Ectodermal cell (in vitro differentiated cells): Measurements from ENCODE around the gene MIA. TPM values are rescaled to one million over a fixed set of nuclear protein-coding genes. Genes with fewer than 3 reads are reported as not detected.
"Not testable (repeated sequence)": the region's sequence is repeated elsewhere in the genome, so short reads cannot be mapped to it uniquely, and the experiment has no call there.

Experiments
- H3K27ac ChIP-seq: 2 replicates; pipeline ENCODE4 v1.7.0; 2013; ENCODE audit warnings: mild to moderate bottlenecking, low read depth, low read length; ENCODE audit not compliant: insufficient read depth, poor library complexity, severe bottlenecking
- H3K27me3 ChIP-seq: 2 replicates; pipeline ENCODE4 v1.7.0; 2013; ENCODE audit warnings: mild to moderate bottlenecking, low read length; ENCODE audit not compliant: insufficient read depth, control insufficient read depth, poor library complexity, severe bottlenecking
- H3K36me3 ChIP-seq: one replicate; pipeline ENCODE4 v1.7.0; 2013; ENCODE audit warnings: low read length; ENCODE audit not compliant: control insufficient read depth, insufficient read depth
- H3K4me1 ChIP-seq: one replicate; pipeline ENCODE4 v1.7.0; 2013; ENCODE audit warnings: low read length; ENCODE audit not compliant: control insufficient read depth, insufficient read depth
- H3K4me3 ChIP-seq: 2 replicates; pipeline ENCODE4 v1.7.0; 2013; ENCODE audit warnings: low read depth, low read length, control low read depth; ENCODE audit not compliant: insufficient read depth
- H3K9me3 ChIP-seq: 2 replicates; pipeline ENCODE4 v1.7.0; 2013; ENCODE audit warnings: mild to moderate bottlenecking, low read length, moderate library complexity; ENCODE audit not compliant: control insufficient read depth
- WGBS, 2 experiments: methylation state at CpG; one replicate each; pipeline ENCODE4 v1.1.7; 2013; ENCODE audit warnings: missing lambda C conversion rate in 2 of 2; 5-methylcytosine and 5-hydroxymethylcytosine counted together
- polyA plus RNA-seq, 4 experiments: library from polyadenylated mRNA; stranded (reverse); fragments of 50-300 nt; gene quantifications; one replicate each; pipeline ENCODE4 v1.2.3, GENCODE V29; 2013

Gene MIA
- polyA plus RNA-seq (2013, experiment 1 of 4), result 1.3 TPM
- 0.85 TPM for polyA plus RNA-seq (2013, experiment 2 of 4)
- polyA plus RNA-seq (2013, experiment 3 of 4), result 1.7 TPM
- polyA plus RNA-seq (2013, experiment 4 of 4), result 2.8 TPM

DNA sequence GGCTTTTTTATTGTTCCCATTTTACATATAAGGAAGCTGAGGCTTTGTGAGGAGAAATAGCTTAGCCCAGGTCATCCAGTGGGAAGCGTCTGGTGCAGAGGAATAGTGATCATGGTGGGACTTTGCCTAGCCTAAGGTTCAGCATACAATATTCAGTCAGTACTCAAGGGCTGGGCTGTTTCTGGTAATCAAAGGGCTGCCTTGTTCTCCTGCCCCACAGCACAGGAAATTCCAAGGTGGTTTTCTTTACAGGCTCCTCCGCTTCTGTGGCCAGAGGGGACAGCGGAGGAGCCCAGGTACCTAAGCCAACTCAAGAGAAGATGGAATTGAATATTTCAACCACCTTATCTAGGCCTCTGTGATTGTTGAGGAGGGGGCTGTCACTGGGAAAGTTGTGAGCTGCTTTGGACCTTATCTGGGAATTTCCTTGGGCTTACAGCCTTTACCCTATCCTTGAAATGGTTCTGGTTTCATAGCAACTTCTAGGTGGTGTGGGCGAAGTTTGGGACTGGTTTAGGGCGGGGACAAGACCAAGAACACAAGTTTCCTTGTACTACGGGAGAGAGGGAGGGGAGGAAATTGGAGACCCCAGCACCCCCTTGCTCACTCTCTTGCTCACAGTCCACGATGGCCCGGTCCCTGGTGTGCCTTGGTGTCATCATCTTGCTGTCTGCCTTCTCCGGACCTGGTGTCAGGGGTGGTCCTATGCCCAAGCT is at the start of gene MIA:
Gene MIA (plus strand): TSS at position 606 of the 716 bp plus-strand sequence. CDS start 22 bp downstream, at position 628.
- Histone ChIP-seq H3K4me3 (no peak within 1 kb of the TSS), H3K27ac (no peak within 1 kb of the TSS), H3K36me3 (no peaks in the 10 kb centered on the region), H3K9me3 (no peaks in the 10 kb centered on the region), H3K4me1 (no peaks in the 10 kb centered on the region), H3K27me3 (no peaks in the 10 kb centered on the region)
- WGBS, 2 experiments, result 84 to 89% methylated on average over 9 of the region's 9 CpGs

- Histone ChIP-seq H3K4me1 (no peaks in the 10 kb centered on the region), H3K36me3 (peaks cover 10% of the 10 kb centered on the region), H3K27me3 (no peaks in the 10 kb centered on the region), H3K9me3 (no peaks in the 10 kb centered on the region), H3K4me3 (no peak overlapping the region), H3K27ac (no peak overlapping the region)
- WGBS, 2 experiments, result 95 to 98% methylated on average over 4 of the region's 4 CpGs
Measured at GRCh38 chr19:40726279-40726678, 49.0 kb upstream of the MIA start.

- 93 to 96% methylated on average over 5 of the region's 5 CpGs for WGBS, 2 experiments
- H3K36me3 ChIP-seq, result peaks cover 20% of the 10 kb centered on the region
- not testable (repeated sequence) for H3K27me3 ChIP-seq, H3K9me3 ChIP-seq, H3K27ac ChIP-seq, H3K4me3 ChIP-seq, H3K4me1 ChIP-seq
Measured at GRCh38 chr19:40730065-40730464, 45.3 kb upstream of the MIA start.

- not testable (repeated sequence) for H3K4me1 ChIP-seq, H3K9me3 ChIP-seq, H3K27ac ChIP-seq, H3K4me3 ChIP-seq, H3K27me3 ChIP-seq
- 90 to 94% methylated on average over 16 of the region's 16 CpGs for whole genome bisulfite sequencing, 2 experiments
- H3K36me3 ChIP-seq, result peaks cover 25% of the 10 kb centered on the region
Measured at GRCh38 chr19:40732304-40732703, 43.0 kb upstream of the MIA start.

DNA sequence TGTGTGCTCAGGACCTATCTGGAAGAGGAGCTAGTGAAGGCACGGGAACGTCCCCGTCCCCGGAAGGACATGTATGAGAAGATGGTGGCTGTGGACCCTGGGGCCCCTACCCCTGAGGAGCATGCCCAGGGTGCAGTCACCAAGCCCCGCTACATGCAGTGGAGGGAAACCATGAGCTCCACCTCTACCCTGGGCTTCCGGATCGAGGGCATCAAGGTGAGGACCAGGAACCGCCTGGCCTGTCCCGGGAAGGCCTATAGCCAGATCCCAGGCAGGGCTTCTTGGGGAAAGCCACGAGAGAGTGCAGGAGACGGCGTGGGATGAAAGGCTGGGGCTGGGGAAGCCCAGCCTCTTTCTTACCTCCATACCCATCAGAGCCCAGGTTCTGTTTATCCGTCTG is 42.2 kb upstream of the MIA start:
- 96% methylated on average over 13 of the region's 13 CpGs for WGBS, 2 experiments
- Histone ChIP-seq H3K4me3 (no peak overlapping the region), H3K36me3 (peaks cover 29% of the 10 kb centered on the region), H3K27ac (no peak overlapping the region), H3K4me1 (no peaks in the 10 kb centered on the region), H3K9me3 (no peaks in the 10 kb centered on the region), H3K27me3 (no peaks in the 10 kb centered on the region)

DNA sequence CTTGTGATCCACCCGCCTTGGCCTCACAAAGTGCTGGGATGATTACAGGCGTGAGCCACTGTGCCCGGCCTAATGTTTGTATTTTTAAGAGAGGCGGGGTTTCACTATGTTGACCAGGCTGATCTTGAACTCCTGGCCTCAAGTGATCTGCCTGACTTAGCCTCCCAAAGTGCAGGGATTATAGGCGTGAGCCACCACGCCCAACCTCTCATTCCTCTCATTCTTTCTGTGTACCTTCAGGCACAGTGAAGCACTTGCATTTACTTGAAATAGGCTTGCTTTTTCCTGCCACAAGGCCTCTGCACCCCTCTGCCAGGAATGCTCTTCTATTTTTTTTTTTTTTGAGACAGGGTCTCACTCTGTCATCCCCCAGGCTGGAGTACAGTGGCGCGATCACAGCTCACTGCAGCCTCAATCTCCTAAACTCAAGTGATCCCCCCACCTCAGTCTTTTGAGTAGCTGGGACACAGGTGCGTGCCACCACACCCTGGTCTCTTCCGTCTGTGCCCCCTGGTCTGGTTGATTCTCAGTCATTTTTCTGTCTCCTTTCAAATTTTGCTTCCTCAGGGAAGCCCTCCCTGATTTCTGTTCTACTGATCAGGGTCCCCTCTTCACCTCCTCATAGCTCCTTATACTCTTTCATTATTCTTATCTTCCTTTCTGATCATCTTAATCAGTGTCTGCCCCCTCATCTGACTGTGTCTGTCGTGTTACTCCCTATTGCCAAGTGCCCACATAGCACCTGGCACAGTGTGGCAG is 40.1 kb upstream of the MIA start:
- H3K4me3 ChIP-seq, result no peak overlapping the region
- H3K4me1 ChIP-seq, result no peaks in the 10 kb centered on the region
- H3K36me3 ChIP-seq, result peaks cover 28% of the 10 kb centered on the region
- H3K9me3 ChIP-seq, result no peaks in the 10 kb centered on the region
- H3K27me3 ChIP-seq, result no peaks in the 10 kb centered on the region
- H3K27ac ChIP-seq, result no peak overlapping the region
- 93 to 95% methylated on average over 11 of the region's 11 CpGs for WGBS, 2 experiments

DNA sequence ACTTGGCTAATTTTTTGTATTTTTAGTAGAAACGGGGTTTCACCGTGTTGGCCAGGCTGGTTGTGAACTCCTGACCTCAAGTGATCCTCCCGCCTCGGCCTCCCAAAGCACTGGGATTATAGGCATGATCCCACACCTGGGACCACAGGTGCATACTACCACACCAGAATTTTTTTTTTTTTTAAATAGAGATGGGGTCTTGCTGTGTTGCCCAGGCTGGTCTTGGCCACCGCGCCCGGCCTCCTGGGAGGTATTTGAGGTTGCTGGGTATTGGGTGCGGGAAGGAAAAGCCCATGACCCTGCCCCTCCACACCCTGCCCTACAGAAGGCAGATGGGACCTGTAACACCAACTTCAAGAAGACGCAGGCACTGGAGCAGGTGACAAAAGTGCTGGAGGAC is 38.7 kb upstream of the MIA start:
- WGBS, 2 experiments, result 89 to 90% methylated on average over 9 of the region's 9 CpGs

DNA sequence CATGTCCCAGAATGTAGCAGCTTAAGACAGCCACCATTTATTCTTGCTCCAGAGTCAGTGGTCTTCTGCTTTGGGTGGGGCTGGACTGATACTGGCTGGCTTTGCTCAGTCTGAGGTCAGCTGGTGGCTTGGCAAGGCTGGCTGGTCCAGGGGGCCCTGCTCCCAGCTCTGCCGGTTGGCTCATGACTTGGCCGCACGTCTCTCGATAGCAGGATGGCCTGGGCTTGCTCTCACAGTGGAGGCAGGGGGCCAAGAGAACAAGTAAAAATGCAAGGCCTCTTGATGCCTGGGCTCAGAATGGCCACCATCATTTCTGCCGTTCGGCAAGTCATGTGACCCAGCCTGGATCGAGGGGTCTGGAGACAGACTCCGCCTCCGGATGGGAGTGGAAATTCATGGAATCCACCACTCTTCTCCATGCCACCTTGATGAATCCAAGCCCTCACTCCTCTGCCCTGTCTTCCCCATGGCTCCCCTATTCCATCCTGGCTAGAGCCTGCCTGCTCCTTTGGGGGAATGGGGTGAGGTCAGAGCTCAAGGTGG is 38.1 kb upstream of the MIA start:
- no peak overlapping the region for H3K27ac ChIP-seq
- H3K27me3 ChIP-seq, result no peaks in the 10 kb centered on the region
- H3K4me3 ChIP-seq, result no peak overlapping the region
- no peaks in the 10 kb centered on the region for H3K9me3 ChIP-seq
- WGBS, 2 experiments, result 94% methylated on average over 9 of the region's 9 CpGs
- no peaks in the 10 kb centered on the region for H3K4me1 ChIP-seq
- H3K36me3 ChIP-seq, result peaks cover 22% of the 10 kb centered on the region

More for the DNA sequence above, 38.7 kb upstream of the MIA start:
- Histone ChIP-seq H3K9me3 (no peaks in the 10 kb centered on the region), H3K27me3 (no peaks in the 10 kb centered on the region), H3K36me3 (peaks cover 22% of the 10 kb centered on the region), H3K27ac (no peak overlapping the region), H3K4me3 (no peak overlapping the region), H3K4me1 (no peaks in the 10 kb centered on the region)

- Histone ChIP-seq H3K4me3 (no peak overlapping the region), H3K4me1 (no peaks in the 10 kb centered on the region), H3K9me3 (no peaks in the 10 kb centered on the region), H3K27ac (no peak overlapping the region), H3K36me3 (peaks cover 19% of the 10 kb centered on the region), H3K27me3 (no peaks in the 10 kb centered on the region)
- WGBS, 2 experiments, result 91 to 92% methylated on average over 22 of the region's 22 CpGs
Measured at GRCh38 chr19:40739030-40739839, 36.1 kb upstream of the MIA start.
